HuH-7 (cell line): ENCODE data around the gene VAMP2.

Experiments used
- DNase-seq: peaks from one replicate; pipeline ENCODE4 v3.0.0; 2011; ENCODE audit warnings: low spot score

The VAMP2 gene

DNA sequence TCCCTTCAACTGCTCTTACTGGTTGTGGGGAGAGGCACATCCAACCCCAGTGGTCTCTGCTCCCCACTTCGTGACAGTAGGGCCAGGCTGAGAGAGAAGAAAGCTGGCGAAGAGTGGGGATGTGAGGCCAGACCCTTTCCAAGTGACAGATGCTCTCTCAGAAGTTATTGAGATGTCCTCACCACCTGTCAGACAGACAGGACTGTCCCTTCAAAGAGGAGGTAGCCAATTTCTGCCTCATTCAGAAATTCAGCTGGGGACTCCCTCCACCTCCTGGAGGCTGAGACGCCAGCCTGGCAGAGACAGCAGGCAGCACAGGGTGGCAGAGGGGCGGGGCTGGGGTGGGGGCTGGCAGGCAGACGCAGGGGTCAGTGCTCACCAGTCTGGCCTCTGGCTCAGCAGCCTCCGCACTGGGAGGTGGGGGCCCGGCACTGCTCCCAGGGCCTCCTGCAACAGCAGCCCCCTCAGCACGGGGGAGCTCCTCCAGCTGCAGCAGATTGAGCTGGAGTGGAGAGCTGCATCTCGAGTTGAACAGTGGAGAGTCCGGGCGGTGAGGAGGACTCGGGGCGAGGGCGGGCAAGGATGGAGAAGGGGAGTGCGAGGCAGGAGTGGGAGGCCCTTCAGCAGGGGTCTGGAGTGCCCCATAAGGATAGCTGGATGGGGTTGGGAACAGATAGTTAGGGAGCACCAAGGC, 19.7 kb downstream of the VAMP2 start:
- no peak for DNase-seq

DNA sequence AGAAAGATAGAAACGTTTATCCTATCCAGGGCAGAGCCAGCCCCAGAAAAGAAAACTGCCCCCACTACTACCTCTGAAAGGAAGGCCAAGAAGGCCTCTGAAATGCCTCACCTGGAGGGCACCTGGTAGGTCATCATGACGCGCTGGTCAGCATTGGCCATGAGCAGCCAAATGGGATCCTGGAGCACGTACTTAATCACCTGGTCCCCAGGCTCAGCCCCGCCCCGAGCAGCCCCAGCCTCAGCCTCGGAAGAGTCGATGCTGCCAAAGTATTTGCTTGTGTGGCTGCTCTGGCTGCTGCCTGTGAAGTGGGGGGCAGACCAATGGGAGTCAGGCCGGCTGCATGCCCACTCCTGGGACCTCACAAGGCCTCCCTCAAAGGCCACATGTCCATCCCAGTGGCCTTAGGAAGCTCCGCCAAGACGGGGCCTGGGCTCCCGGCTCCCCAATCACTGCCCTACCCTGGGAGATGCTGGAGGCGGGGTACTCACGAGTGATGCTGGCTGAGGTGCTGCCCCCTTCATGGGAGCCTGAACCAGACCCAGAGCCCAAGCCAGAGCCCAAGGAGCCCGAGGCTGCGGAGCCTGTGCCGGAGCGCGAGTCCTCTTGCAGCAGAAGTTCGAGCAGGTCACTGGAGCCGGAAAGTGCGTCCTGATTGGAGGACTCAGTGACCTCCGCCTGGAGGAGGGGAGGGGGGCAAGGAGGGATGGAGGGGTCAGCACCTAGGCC, 20.4 kb downstream of the VAMP2 start:
- no peak for DNase-seq

DNA sequence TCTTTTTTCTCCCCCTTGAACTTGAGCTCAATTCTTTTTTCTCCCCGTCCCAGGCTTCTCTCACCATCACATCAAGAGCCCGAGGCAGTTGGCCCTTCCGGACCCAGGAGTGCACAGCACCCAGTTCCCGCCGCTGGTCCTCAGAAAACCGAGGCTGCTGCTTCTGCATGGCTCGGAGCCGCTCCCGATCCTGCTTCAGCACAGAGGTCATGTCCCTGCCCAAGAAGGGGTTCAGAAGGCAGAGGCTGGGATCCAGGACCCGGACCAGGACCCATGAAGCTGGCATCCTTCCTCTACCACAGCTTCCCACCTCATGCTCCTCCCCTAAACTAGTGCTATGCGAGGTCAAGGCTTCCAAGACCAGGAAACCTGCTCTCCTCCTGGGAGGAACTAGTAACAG, 21.0 kb downstream of the VAMP2 start:
- no peak for DNase-seq

DNA sequence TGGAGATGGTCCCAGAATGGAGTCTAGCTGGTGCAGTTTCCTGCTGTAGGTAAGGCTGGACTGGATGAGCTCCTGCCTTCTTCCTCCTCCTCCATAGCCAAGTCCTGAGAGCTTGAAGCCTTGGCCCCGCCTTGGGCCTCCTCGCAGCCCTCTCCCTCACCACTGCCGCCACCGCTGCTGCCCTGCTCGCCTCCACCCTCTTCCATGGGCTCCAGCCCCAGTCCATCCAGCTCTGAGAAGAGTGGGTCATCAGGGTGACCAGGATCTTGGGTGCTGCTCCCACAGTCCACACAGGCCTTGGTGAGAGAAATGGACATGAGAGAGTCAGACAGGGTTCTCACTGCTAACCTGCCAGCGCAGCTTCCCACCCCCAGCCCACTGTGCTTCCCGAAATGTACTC, 21.7 kb downstream of the VAMP2 start:
- no peak for DNase-seq

DNA sequence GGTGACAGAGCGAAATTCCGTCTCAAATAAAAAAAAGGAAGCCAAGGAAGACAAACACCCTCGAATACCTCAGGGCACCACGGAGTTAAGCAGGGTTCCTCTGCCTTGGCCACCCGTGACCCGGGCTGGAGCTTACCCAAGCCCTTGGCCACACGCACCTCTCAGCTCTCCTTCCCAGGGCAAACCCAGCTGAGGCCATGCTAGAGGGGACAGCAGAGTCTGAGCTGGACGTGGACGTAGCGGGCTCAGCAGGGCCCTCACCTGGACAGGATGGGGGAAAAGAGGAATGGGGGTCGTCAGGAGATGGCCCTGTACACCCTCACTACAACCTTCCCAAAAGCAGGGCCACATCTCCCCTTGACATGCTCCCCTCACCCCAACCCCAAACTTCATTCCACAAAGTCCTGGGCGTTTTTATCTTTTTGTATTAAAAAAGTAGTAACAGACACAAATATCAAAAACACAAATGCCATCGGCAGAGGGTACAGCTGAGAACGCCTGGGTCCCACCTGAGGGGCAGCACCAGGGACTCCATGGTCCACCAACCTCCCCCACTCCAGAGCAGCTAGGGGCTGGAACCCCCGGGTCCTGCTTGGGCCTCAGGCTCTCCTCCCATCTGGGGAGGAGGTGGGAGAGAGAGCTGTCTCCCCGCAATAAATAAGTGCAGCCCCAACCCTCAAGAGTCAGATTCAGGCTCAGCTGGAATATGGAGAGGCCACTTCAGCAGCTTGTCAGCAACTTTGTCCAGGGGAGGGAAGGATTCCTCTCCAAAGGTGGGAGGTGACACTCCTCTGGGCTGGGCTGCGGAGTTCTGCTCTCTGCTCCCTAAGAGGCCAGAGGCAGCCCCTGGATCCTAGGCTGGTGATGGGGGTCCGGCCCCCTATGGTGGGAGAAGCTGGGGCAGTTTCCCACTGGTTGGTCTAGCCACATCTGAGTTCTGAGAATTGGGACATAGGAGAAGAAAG, 22.4 kb downstream of the VAMP2 start:
- DNase-seq: no peak

DNA sequence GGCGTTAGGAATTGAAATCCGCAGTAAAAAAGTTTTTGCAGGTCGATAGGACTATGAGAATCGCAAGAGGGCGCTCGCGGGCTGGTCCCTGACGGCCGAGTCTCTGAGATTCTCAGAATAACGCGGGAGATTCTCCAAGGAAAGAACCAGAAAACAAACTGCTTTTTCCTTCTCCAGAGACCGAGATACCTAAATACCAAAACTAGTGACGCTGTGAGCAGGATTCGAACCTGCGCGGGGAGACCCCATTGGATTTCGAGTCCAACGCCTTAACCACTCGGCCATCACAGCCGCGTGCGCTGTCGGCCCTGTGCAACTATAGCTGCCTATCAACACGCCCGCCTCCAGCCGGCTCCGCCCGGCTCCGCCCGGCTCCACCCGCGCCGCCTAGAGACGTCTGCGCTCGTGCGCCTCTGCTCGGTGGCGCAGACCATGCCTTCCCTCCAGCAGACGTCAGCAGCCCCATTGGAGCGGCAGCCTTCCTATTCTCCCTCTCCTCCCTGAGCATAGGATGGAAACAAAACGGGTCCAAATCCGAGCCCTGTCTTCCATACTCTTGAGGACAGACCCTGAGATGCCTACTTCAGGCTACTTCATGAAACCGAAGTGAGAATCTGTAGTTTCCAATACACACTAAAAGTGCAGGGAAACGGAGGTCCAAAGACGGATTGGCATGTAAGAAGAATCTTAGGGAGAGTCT, 23.9 kb downstream of the VAMP2 start:
- DNase-seq: peak; percentile 75

DNA sequence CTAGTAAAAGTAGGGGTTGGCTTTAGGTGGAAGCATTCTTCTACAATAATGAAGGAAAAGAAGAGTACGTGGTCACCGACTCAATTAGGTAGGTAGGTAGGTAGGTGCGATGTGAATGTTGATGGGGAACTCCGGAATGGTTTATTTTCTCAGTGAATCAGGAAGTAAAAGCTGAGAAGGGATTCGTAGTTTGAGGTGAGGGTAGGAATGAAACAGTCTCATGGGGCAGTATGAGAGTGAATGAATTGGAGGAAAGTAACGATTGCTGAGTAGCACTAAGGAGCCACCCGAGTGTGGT, 24.4 kb downstream of the VAMP2 start:
- DNase-seq: no peak

DNA sequence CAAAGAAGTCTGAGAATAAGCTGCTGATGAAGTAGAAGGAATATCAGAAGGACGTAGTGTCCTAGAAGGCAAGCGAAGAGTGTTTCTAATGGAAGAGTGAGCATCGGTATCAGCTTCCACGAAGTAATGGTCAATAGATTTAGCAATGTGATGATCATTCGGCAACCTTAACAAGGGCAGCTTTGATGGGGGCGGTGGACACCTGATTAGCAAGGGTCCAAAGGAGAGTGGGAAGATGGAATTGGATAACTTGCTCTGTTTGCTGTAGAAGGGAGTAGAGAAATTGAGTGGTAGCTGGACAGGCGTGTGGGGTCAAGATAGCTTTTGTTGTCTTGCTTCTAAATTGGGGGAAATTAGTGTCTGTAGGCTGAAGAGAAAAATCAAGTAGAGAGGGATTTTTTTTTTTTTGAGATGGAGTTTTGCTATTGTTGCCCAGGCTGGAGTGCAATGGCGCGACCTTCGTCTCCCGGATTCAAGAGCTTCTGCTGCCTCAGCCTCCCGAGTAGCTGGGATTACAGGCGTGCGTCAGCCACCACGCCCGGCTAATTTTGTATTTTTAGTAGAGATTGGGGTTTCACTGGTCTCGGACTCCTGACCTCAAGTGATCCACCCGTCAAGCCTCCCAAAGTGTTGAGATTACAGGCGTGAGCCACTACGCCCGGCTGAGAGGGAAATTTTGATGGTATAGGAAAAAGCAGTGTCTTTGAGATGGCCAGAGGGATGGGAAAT, 24.9 kb downstream of the VAMP2 start:
- DNase-seq: no peak

DNA sequence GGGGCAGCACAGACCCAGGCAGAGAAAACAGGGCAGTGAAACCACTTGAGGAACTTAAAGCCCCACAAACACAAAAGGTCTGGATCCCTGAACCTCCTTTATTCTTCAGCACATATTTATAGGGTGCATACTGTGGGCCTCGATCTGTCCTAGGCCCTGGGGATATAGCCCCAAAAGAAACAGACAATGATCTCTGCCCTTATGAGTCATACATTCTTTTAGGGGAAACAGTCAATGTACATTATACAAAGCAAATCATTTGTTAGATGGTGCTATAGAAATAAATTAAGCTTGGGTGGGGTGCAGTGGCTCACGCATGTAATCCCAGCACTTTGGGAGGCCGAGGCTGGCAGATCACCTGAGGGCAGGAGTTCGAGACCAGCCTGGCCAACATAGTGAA, 28.8 kb downstream of the VAMP2 start:
- DNase-seq: no peak

DNA sequence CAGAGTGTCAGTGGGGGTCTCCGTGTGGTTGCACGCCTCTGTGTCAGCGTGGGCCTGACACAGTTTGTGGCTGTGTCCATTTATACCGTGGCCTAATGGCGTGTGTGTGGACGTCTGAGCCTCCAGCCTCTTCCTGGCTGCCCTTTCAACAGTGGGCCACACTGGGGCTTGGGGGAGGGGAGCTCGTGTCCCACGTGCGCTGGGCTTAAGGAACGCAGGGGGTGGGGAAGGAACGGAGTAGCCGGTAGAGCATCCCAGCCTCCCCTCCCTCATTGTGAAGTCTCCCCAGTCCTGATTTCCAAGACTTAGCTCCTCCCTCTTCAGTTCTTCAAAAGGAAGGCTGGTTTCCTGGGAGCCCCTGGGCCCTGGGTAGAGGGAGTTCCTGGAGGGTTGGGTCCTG, 29.3 kb downstream of the VAMP2 start:
- no peak for DNase-seq

DNA sequence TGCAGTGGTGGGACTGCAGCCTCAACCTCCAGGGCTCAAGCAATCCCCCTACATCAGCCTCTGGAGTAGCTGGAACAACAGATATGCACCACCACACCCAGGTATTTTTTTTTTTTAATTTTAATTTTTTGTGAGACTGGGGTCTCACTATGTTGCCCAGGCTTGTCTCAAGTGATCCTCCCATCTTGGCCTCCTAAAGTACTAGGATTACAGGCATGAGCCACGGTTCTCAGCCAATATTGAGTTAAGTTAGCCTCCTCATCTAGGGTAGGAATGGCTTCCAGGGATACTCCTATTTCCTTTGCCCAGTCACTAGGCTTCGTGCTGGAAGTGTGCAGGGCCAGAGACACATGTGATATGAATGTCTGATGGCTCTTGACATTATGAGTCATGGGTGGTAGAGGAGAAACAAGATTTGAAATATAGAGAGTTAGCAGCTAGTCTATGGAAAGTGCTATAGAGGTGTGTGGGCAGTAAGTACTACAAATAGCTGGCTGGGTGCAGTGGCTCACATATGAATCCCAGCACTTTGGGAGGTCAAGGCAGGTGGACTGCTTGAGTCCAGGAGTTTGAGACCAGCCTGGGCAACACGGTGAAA, 30.8 kb downstream of the VAMP2 start:
- no peak for DNase-seq

DNA sequence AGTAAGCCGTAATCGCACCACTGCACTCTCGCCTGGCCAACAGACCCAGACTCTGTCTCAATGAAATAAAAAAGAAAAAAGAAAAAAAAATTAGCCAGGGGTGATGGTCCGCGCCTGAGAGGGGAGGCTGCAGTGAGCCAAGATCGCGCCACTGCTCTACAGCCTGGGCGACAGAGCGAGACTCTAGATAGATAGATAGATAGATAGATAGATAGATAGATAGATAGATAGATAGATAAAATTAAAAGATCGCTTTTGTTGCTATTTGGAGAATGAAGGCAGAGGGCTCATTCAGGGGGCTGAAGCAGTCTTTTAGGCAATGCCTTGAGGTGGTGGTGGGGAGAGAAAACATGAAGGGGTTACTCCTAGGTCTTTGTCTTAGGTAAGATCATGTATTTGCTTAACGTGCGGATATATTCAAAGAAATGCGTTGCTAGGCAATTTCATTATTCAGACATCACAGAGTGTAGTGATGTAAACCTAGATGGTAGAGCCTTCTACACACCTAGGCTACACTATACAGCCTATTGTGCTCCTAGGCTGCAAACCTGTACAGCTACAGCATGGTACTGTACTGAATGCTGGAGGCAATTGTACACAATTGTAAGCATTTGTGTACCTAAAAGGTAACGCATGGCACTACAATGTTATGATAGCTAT, 34.5 kb downstream of the VAMP2 start:
- DNase-seq: no peak

DNA sequence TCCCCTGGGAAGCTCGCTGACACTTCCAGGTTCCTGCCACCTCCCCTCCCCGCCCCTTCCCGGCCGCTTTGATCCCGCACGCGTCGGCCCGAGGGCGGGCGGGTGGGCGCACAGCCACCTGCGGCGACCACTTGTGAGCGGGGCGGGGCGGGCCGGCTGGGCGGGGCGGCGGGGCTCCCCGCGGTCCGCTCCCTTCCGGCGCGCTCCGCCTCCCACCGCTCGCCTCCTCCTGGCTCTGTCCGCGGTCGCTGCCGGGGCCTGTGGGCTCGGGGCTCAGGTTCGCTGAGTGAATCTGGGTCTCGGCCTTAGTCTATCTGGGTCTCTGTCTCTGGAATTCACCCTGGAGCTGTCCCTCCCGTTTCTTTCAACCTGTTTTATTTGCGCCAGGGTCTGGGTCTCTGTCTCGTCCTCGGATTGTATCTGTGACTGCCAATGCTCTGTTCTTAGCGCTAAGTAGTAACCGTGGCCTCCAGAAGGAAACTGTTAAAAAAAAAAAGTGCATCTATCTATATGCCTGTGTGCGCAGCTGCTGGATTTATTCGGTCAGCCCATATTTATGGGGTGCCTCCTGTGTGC, 36.2 kb downstream of the VAMP2 start:
- DNase-seq: peak; percentile 42

DNA sequence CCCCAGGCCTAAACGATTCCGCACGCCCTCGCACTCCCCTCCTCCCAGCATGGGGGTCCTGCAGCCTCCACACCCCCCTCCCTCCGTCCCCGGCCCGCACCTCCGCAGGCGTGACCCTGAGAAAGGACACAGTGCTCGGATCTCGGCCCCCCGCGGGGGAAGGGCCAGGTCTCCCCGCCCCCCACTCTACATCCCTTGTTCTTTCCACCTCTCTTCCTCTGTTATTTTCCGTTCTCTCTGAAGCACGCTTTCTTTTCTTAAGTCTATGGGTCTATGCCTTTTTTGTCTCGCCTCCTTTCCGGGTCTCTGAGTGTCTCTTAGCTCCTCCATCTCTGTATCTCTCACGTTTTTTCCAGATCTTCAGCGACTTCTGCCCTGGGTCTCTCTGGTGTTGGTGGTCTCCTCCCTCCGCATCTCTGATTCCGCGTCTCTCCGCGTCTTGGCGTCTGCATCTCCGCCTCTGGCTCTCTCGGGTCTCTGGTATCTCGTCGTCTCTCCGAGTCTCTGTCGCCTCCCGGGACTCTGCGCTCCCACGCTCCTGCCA, 36.7 kb downstream of the VAMP2 start:
- no peak for DNase-seq

DNA sequence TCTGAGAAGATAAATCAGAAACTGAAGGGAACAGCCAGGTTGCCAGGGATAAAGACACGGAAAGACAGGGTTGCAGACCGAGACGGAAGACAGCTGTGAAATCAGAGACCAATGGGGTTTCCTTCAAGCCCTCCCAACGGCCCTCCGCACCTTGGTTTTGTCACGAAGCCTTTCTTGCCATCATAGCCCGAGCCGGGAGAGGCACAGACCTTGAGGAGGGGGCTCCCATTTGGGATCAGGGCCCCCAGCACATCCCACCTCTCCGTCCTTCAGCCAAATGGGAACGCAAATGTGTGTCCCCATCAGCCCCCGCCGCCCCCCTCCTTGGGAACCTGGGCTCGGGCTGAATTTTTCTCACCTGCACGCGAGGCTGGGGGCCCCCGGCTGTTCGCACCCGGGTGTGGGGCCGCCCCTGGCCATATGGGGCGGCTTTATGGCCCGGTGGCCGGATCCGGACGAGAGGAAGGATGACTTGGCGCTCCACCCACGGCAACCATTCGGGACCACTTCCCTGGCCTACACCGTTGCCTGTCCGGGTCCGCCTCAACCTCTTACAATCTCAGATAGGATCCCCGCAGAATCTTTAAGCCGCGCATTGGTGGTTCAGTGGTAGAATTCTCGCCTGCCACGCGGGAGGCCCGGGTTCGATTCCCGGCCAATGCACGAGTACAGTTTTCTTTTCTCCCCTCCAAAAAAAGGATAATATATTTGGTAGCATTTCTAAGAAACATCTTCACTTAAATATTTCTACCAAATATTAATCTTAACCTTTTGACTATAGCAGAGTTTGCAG, 37.4 kb downstream of the VAMP2 start:
- DNase-seq: peak; percentile 56

DNA sequence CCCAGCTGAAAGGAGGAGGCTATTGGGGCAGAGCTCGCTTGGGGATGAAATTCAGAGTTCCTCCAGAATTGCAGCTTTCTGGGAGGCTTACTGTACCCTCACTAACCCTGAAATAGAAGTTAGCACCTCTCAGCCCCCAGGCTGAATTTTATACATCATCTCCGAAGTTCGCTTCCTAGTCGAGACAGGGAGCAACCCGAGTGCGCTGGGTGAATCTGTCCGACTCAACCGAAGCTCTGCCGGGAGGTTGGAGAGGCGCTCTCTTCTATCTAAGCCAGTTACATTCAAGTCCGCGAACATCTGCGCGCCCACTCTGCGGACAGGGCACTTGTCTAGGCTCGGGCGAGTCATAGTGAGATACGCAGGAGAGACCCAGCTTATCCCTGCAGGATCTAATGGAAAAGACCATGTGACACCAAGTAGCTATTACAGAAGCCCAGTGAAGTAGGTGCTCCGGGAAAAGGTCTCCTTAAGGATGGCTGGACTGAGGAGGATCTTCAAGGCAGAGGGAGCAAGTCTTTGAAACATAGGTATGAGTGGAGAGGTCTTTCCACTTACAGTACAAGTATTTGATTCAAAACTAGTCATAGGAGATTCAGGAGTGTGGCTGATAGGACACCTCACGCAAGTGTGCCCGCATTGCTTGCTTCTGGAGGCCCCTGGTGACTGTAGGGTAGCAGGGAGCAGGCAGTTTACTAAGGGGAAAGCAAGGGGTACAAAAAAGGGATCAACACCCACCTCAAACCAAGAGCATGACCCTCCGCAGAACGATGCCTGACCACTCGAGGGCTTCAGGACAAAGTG, 38.2 kb downstream of the VAMP2 start:
- DNase-seq: no peak

DNA sequence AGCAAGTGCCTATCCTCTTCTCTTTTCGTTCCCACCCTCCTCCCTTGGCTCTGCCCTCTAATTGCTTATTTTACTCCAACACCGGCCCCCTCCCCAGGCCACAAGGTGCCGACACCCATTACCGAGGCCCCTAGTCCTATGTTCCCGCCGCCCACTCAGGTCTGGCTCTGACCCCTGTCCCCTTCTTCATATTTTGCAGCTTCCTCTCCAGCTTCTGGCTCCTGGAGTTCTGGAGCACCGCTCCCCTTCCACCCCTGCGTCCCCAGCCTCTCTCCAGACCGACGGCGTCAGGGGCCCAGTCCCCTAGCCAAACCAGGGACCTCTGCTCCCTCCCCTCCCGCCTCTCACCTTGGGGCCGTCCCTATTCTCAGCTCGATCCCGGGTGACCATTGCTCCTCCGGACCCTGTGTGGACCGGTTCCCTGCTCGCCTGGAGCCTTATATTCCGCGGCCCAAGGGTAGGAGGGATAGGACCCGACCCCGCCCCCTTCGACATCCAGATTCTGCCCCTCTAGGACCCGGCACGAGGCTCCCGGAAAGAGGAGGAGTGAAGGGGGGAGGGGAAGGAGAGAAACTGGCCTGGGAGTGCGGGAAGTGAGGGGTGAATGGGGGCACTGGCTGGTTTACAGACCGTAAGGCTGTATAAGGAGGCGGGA, 38.9 kb downstream of the VAMP2 start, which contains the start of gene HES7:
Gene HES7 (minus strand): TSS at position 412 of the 655 bp plus-strand sequence. CDS start 22 bp downstream, at position 390.
- DNase-seq: peak; percentile 60
